ENCODE results near the gene ZIC3. TPM values are rescaled to one million over a fixed set of nuclear protein-coding genes. Genes with fewer than 3 reads are reported as not detected.

The ZIC3 gene
- polyA plus RNA-seq, 3 donors = not detected

- Mint-ChIP-seq H3K9me3 (peaks cover 0 to 44% (median 24%) of the 10 kb centered on the region in 7 donors), H3K27me3 (ENCODE audit: low read depth in 3 of 3) (peaks cover 62 to 83% (median 77%) of the 10 kb centered on the region in 3 donors), H3K4me3 (peak overlapping the region in 1 of 2 donors; percentile 64), H3K4me1 (no peaks in the 10 kb centered on the region), H3K36me3 (no peaks in the 10 kb centered on the region), H3K27ac (no peak overlapping the region)
- Histone ChIP-seq H3K9me3 (replicated peaks in 1 of 2; ENCODE audit: control insufficient read depth in 1 of 2, insufficient read depth in 1 of 2, low read length in 2 of 2) (peaks cover 4 to 62% of the 10 kb centered on the region in 2 donors), H3K4me1 (ENCODE audit: control insufficient read depth in 1 of 2, insufficient read depth in 2 of 2, low read length in 2 of 2) (no peaks in the 10 kb centered on the region), H4K20me1 (ENCODE audit: insufficient read depth, low read length) (no peaks in the 10 kb centered on the region), H2AFZ (ENCODE audit: insufficient read depth, low read depth, low read length, poor library complexity, severe bottlenecking) (no peak overlapping the region), H3K27ac (ENCODE audit: low read depth in 1 of 2, low read length in 2 of 2) (no peak overlapping the region), H3K4me2 (replicated peaks; ENCODE audit: extremely low read depth, low read length, poor library complexity, severe bottlenecking) (no peak overlapping the region), H3K4me3 (replicated peaks in 1 of 3; ENCODE audit: low read depth in 2 of 3, low read length in 3 of 3) (no peak overlapping the region), H3K9ac (ENCODE audit: insufficient read depth, low read length, poor library complexity, severe bottlenecking) (no peak overlapping the region), H3K79me2 (ENCODE audit: insufficient read depth, low read length) (no peaks in the 10 kb centered on the region), H3K36me3 (replicated peaks in 1 of 2; ENCODE audit: control insufficient read depth in 1 of 2, insufficient read depth in 2 of 2, low read length in 2 of 2) (no peaks in the 10 kb centered on the region), H3K27me3 (ENCODE audit: control insufficient read depth in 2 of 2, insufficient read depth in 2 of 2, low read length in 2 of 2) (peaks cover 10 to 77% of the 10 kb centered on the region in 2 donors)
- intact Hi-C loops (cut with micrococcal nuclease) = no loop called here
- TF ChIP-seq, protein P1, sequence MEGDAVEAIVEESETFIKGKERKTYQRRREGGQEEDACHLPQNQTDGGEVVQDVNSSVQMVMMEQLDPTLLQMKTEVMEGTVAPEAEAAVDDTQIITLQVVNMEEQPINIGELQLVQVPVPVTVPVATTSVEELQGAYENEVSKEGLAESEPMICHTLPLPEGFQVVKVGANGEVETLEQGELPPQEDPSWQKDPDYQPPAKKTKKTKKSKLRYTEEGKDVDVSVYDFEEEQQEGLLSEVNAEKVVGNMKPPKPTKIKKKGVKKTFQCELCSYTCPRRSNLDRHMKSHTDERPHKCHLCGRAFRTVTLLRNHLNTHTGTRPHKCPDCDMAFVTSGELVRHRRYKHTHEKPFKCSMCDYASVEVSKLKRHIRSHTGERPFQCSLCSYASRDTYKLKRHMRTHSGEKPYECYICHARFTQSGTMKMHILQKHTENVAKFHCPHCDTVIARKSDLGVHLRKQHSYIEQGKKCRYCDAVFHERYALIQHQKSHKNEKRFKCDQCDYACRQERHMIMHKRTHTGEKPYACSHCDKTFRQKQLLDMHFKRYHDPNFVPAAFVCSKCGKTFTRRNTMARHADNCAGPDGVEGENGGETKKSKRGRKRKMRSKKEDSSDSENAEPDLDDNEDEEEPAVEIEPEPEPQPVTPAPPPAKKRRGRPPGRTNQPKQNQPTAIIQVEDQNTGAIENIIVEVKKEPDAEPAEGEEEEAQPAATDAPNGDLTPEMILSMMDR (IDR thresholded peaks at IDR 0.05) = no peak
- WGBS (ENCODE audit: insufficient coverage) = no CpG with 5 or more reads among the region's 14 CpGs
- no peak for DNase-seq
These were observed 17.7 kb upstream of the ZIC3 start for GRCh38 chrX:137548261-137548660.

- TF ChIP-seq, protein P1 (IDR thresholded peaks at IDR 0.05) = no peak
- peaks cover 10 to 75% of the 10 kb centered on the region in 2 donors for H3K27me3 ChIP-seq (ENCODE audit: control insufficient read depth in 2 of 2, insufficient read depth in 2 of 2, low read length in 2 of 2)
- no peaks in the 10 kb centered on the region for H3K79me2 ChIP-seq (ENCODE audit: insufficient read depth, low read length)
- H3K27ac ChIP-seq (ENCODE audit: low read depth in 1 of 2, low read length in 2 of 2) = no peak overlapping the region
- Mint-ChIP-seq H3K9me3 (peaks cover 0 to 44% (median 24%) of the 10 kb centered on the region in 7 donors), H3K4me1 (no peaks in the 10 kb centered on the region), H3K27me3 (ENCODE audit: low read depth in 3 of 3) (peaks cover 61 to 84% (median 84%) of the 10 kb centered on the region in 3 donors), H3K36me3 (no peaks in the 10 kb centered on the region), H3K4me3 (peak overlapping the region in 1 of 2 donors; percentile 64), H3K27ac (no peak overlapping the region)
- no peaks in the 10 kb centered on the region for H3K4me1 ChIP-seq (ENCODE audit: control insufficient read depth in 1 of 2, insufficient read depth in 2 of 2, low read length in 2 of 2)
- no peak overlapping the region for H3K4me3 ChIP-seq (replicated peaks in 1 of 3; ENCODE audit: low read depth in 2 of 3, low read length in 3 of 3)
- H3K9ac ChIP-seq (ENCODE audit: insufficient read depth, low read length, poor library complexity, severe bottlenecking) = no peak overlapping the region
- intact Hi-C loops (cut with micrococcal nuclease) = no loop called here
- H3K9me3 ChIP-seq (replicated peaks in 1 of 2; ENCODE audit: control insufficient read depth in 1 of 2, insufficient read depth in 1 of 2, low read length in 2 of 2) = peaks cover 4 to 62% of the 10 kb centered on the region in 2 donors
- H3K4me2 ChIP-seq (replicated peaks; ENCODE audit: extremely low read depth, low read length, poor library complexity, severe bottlenecking) = no peak overlapping the region
- H3K36me3 ChIP-seq (replicated peaks in 1 of 2; ENCODE audit: control insufficient read depth in 1 of 2, insufficient read depth in 2 of 2, low read length in 2 of 2) = no peaks in the 10 kb centered on the region
- no peak for DNase-seq
- no peak overlapping the region for H2AFZ ChIP-seq (ENCODE audit: insufficient read depth, low read depth, low read length, poor library complexity, severe bottlenecking)
- WGBS (ENCODE audit: insufficient coverage) = 6% methylated on average over 11 of the region's 24 CpGs
- no peaks in the 10 kb centered on the region for H4K20me1 ChIP-seq (ENCODE audit: insufficient read depth, low read length)
These were observed 16.9 kb upstream of the ZIC3 start for GRCh38 chrX:137549073-137549472.

All from CD14-positive monocyte (primary cell).